ENCODE measurements around the gene COL12A1. TPM values are rescaled to one million over a fixed set of nuclear protein-coding genes. Genes with fewer than 3 reads are reported as not detected.

The COL12A1 gene
- total RNA-seq, 1 experiment from 2014 or later, result 136 TPM

GRCh38 chr6:75220357-75220756 is 14.5 kb upstream of the COL12A1 start:
- CTCF ChIA-PET, result interaction anchor here (0.6 to 2.6 kb wide), 7 partner anchors 10 to 1391 kb away, joined by 3 to 27 read pairs (median 3); partner anchors contain the start of gene COL12A1
- Mint-ChIP-seq H3K4me1 (ENCODE audit: insufficient read depth, unreplicated experiment) (no peaks in the 10 kb centered on the region), H3K36me3 (ENCODE audit: insufficient read depth, unreplicated experiment) (peaks cover 3% of the 10 kb centered on the region), H3K9me3 (ENCODE audit: unreplicated experiment) (no peaks in the 10 kb centered on the region), H3K27me3 (ENCODE audit: insufficient read depth, unreplicated experiment) (no peaks in the 10 kb centered on the region), H3K27ac (ENCODE audit: low read depth, unreplicated experiment) (no peak overlapping the region), H3K4me3 (ENCODE audit: unreplicated experiment) (no peak overlapping the region)
- no peak for DNase-seq (ENCODE audit: unreplicated experiment)
- POLR2A ChIA-PET, result interaction anchor here (0.5 to 1.3 kb wide), 3 partner anchors 12 to 48 kb away, joined by 3 to 4 read pairs (median 3); no protein-coding TSS in a partner anchor
- no peak for TF ChIP-seq CTCF (IDR thresholded peaks at IDR 0.05; ENCODE audit: unreplicated experiment)
- no TSS peak for BruUV-seq (replicated peaks)
- intact Hi-C loops (cut with micrococcal nuclease), result no loop called here

- Mint-ChIP-seq H3K27me3 (ENCODE audit: insufficient read depth, unreplicated experiment) (no peaks in the 10 kb centered on the region), H3K9me3 (ENCODE audit: unreplicated experiment) (no peaks in the 10 kb centered on the region), H3K27ac (ENCODE audit: low read depth, unreplicated experiment) (no peak overlapping the region), H3K36me3 (ENCODE audit: insufficient read depth, unreplicated experiment) (no peaks in the 10 kb centered on the region), H3K4me1 (ENCODE audit: insufficient read depth, unreplicated experiment) (no peaks in the 10 kb centered on the region), H3K4me3 (ENCODE audit: unreplicated experiment) (no peak overlapping the region)
- no peak for TF ChIP-seq CTCF (IDR thresholded peaks at IDR 0.05; ENCODE audit: unreplicated experiment)
- BruUV-seq (replicated peaks), result no TSS peak
- DNase-seq (ENCODE audit: unreplicated experiment), result no peak
- intact Hi-C loops (cut with micrococcal nuclease), result no loop called here
- ChIA-PET CTCF (interaction anchor here (0.7 to 2.6 kb wide), 4 partner anchors 9 to 13 kb away, joined by 3 to 27 read pairs (median 4); no protein-coding TSS in a partner anchor), POLR2A (no interaction called here)
Observed at GRCh38 chr6:75219263-75219662, 13.4 kb upstream of the COL12A1 start.

- Mint-ChIP-seq H3K4me3 (ENCODE audit: unreplicated experiment) (no peak overlapping the region), H3K27me3 (ENCODE audit: insufficient read depth, unreplicated experiment) (no peaks in the 10 kb centered on the region), H3K4me1 (ENCODE audit: insufficient read depth, unreplicated experiment) (no peaks in the 10 kb centered on the region), H3K9me3 (ENCODE audit: unreplicated experiment) (no peaks in the 10 kb centered on the region), H3K27ac (ENCODE audit: low read depth, unreplicated experiment) (no peak overlapping the region), H3K36me3 (ENCODE audit: insufficient read depth, unreplicated experiment) (no peaks in the 10 kb centered on the region)
- intact Hi-C loops (cut with micrococcal nuclease), result no loop called here
- ChIA-PET POLR2A (interaction anchor here (0.7 kb wide), 1 partner anchor 51 kb away, joined by 3 read pairs; no protein-coding TSS in a partner anchor), CTCF (interaction anchor here (0.6 to 1.8 kb wide), 7 partner anchors 8 to 875 kb away, joined by 3 to 12 read pairs (median 3); partner anchors contain the start of gene COL12A1)
- no peak for TF ChIP-seq CTCF (IDR thresholded peaks at IDR 0.05; ENCODE audit: unreplicated experiment)
- DNase-seq (ENCODE audit: unreplicated experiment), result no peak
- no TSS peak for BruUV-seq (replicated peaks)
Observed at GRCh38 chr6:75217193-75217592, 11.3 kb upstream of the COL12A1 start.

GRCh38 chr6:75215291-75215690 is 9.4 kb upstream of the COL12A1 start:
- no peak for DNase-seq (ENCODE audit: unreplicated experiment)
- Mint-ChIP-seq H3K27me3 (ENCODE audit: insufficient read depth, unreplicated experiment) (peaks cover 8% of the 10 kb centered on the region), H3K36me3 (ENCODE audit: insufficient read depth, unreplicated experiment) (no peaks in the 10 kb centered on the region), H3K27ac (ENCODE audit: low read depth, unreplicated experiment) (no peak overlapping the region), H3K9me3 (ENCODE audit: unreplicated experiment) (no peaks in the 10 kb centered on the region), H3K4me1 (ENCODE audit: insufficient read depth, unreplicated experiment) (peaks cover 5% of the 10 kb centered on the region), H3K4me3 (ENCODE audit: unreplicated experiment) (no peak overlapping the region)
- no peak for TF ChIP-seq CTCF (IDR thresholded peaks at IDR 0.05; ENCODE audit: unreplicated experiment)
- no TSS peak for BruUV-seq (replicated peaks)
- POLR2A ChIA-PET, result no interaction called here
- intact Hi-C loops (cut with micrococcal nuclease), result no loop called here
- CTCF ChIA-PET, result interaction anchor here (0.7 to 0.8 kb wide), 2 partner anchors 1125 to 1359 kb away, joined by 5 to 7 read pairs; no protein-coding TSS in a partner anchor
